HEK293 (cell line): Measurements from ENCODE around the gene AJM1.
A peak's percentile ranks its signal among the peaks of the same experiment; 100 is the strongest.

ENCODE experiments used
- CTCF ChIP-seq: fragments of 450-650 bp; formaldehyde crosslinking; IDR thresholded peaks from 2 replicates; pipeline ENCODE4 v1.5.1; 2016; ENCODE audit warnings: missing biosample characterization, missing genetic modification characterization
- GLIS2 ChIP-seq: fragments of 450-650 bp; formaldehyde crosslinking; IDR thresholded peaks from 2 replicates; pipeline ENCODE4 v1.5.1; 2016; ENCODE audit warnings: missing biosample characterization, missing genetic modification characterization
- PRDM4 ChIP-seq: fragments of 450-650 bp; formaldehyde crosslinking; IDR thresholded peaks from 2 replicates; pipeline ENCODE4 v1.5.1; 2017; ENCODE audit warnings: missing biosample characterization, missing genetic modification characterization
- RBAK ChIP-seq: fragments of 450-650 bp; formaldehyde crosslinking; IDR thresholded peaks from 2 replicates; pipeline ENCODE4 v1.5.1; 2016; ENCODE audit warnings: missing biosample characterization, missing genetic modification characterization
- REPIN1 ChIP-seq: fragments of 450-650 bp; formaldehyde crosslinking; IDR thresholded peaks from 2 replicates; pipeline ENCODE4 v1.5.1; 2017; ENCODE audit warnings: missing biosample characterization, missing genetic modification characterization, low read depth
- SP2 ChIP-seq: fragments of 450-650 bp; formaldehyde crosslinking; IDR thresholded peaks from 2 replicates; pipeline ENCODE4 v1.5.1; 2016; ENCODE audit warnings: missing biosample characterization, missing genetic modification characterization
- YY2 ChIP-seq: fragments of 450-650 bp; formaldehyde crosslinking; IDR thresholded peaks from 2 replicates; pipeline ENCODE4 v1.5.1; 2016; ENCODE audit warnings: missing biosample characterization, missing genetic modification characterization
- ZBTB21 ChIP-seq: fragments of 450-650 bp; formaldehyde crosslinking; IDR thresholded peaks from 2 replicates; pipeline ENCODE4 v1.5.1; 2017; ENCODE audit warnings: missing biosample characterization, missing genetic modification characterization
- ZBTB26 ChIP-seq: fragments of 450-650 bp; formaldehyde crosslinking; optimal IDR thresholded peaks from 2 replicates; pipeline ENCODE3; 2016; ENCODE audit warnings: missing biosample characterization, mild to moderate bottlenecking, missing genetic modification characterization
- ZEB2 ChIP-seq: fragments of 450-650 bp; formaldehyde crosslinking; IDR thresholded peaks from 2 replicates; pipeline ENCODE4 v1.5.1; 2016; ENCODE audit warnings: missing biosample characterization, missing genetic modification characterization
- ZNF155 ChIP-seq: fragments of 450-650 bp; formaldehyde crosslinking; IDR thresholded peaks from 2 replicates; pipeline ENCODE4 v1.5.1; 2016; ENCODE audit warnings: missing biosample characterization, missing genetic modification characterization
- ZNF2 ChIP-seq: fragments of 450-650 bp; formaldehyde crosslinking; IDR thresholded peaks from 2 replicates; pipeline ENCODE4 v1.5.1; 2016; ENCODE audit warnings: missing biosample characterization, missing genetic modification characterization
- ZNF211 ChIP-seq: fragments of 450-650 bp; formaldehyde crosslinking; IDR thresholded peaks from 2 replicates; pipeline ENCODE4 v1.5.1; 2016; ENCODE audit warnings: low read depth, missing biosample characterization, missing genetic modification characterization
- ZNF335 ChIP-seq: fragments of 450-650 bp; formaldehyde crosslinking; conservative IDR thresholded peaks from 2 replicates; pipeline ENCODE4 v1.5.1; 2016; ENCODE audit warnings: missing biosample characterization, missing genetic modification characterization
- ZNF366 ChIP-seq: fragments of 450-650 bp; formaldehyde crosslinking; conservative IDR thresholded peaks from 2 replicates; pipeline ENCODE4 v1.5.1; 2016; ENCODE audit warnings: missing biosample characterization, missing genetic modification characterization
- ZNF394 ChIP-seq: fragments of 450-650 bp; formaldehyde crosslinking; IDR thresholded peaks from 2 replicates; pipeline ENCODE4 v1.5.1; 2016; ENCODE audit warnings: missing biosample characterization, missing genetic modification characterization, mild to moderate bottlenecking, moderate library complexity, borderline replicate concordance
- ZNF600 ChIP-seq: fragments of 450-650 bp; formaldehyde crosslinking; IDR thresholded peaks from 2 replicates; pipeline ENCODE4 v1.5.1; 2016; ENCODE audit warnings: missing biosample characterization, missing genetic modification characterization
- ZNF623 ChIP-seq: fragments of 450-650 bp; formaldehyde crosslinking; IDR thresholded peaks from 2 replicates; pipeline ENCODE4 v1.5.1; 2016; ENCODE audit warnings: missing biosample characterization, missing genetic modification characterization
- ZNF677 ChIP-seq: fragments of 450-650 bp; IDR thresholded peaks from 2 replicates; pipeline ENCODE4 v1.5.0; 2018; ENCODE audit warnings: missing biosample characterization, mild to moderate bottlenecking, missing genetic modification characterization, moderate library complexity
- ZNF791 ChIP-seq: fragments of 450-650 bp; formaldehyde crosslinking; IDR thresholded peaks from 2 replicates; pipeline ENCODE4 v1.5.1; 2016; ENCODE audit warnings: missing biosample characterization, missing genetic modification characterization
- TF ChIP-seq, protein P1 (sequence below): fragments of 450-650 bp; formaldehyde crosslinking; IDR thresholded peaks from 2 replicates; pipeline ENCODE4 v1.5.1; 2017; ENCODE audit warnings: missing biosample characterization, missing genetic modification characterization
- TF ChIP-seq, protein P2 (sequence below): fragments of 450-650 bp; formaldehyde crosslinking; IDR thresholded peaks from 2 replicates; pipeline ENCODE4 v1.5.1; 2017; ENCODE audit warnings: missing biosample characterization, missing genetic modification characterization
- TF ChIP-seq, protein P3 (sequence below): fragments of 450-650 bp; IDR thresholded peaks from 2 replicates; pipeline ENCODE4 v1.5.1; 2018; ENCODE audit warnings: missing biosample characterization, mild to moderate bottlenecking, missing genetic modification characterization

AJM1 gene

GRCh38 chr9:136847826-136848392 lies 5.6 kb downstream of the AJM1 start (continued):
- TF ChIP-seq ZNF155 (tag by site-specific recombination) (no peak), ZNF366 (tag by site-specific recombination) (0 out of 2 replicates have a peak, but pooled peaks have one; percentile 4), ZNF791 (tag by site-specific recombination) (no peak), RBAK (tag by site-specific recombination) (no peak), ZEB2 (tag by site-specific recombination) (peak; percentile 82; the same call in 1 of the 2 replicates), ZNF677 (tag by site-specific recombination) (no peak), ZNF211 (tag by site-specific recombination) (no peak), ZBTB21 (no peak), CTCF (peak; percentile 17; the same call in 1 of the 2 replicates), ZNF600 (tag by site-specific recombination) (peak; percentile 96), GLIS2 (tag by site-specific recombination) (peak; percentile 91), SP2 (tag by site-specific recombination) (peak; percentile 88), ZNF623 (tag by site-specific recombination) (no peak), ZNF394 (tag by site-specific recombination) (peak; percentile 41; the same call in 1 of the 2 replicates), ZBTB26 (tag by site-specific recombination) (peak; percentile 94), YY2 (tag by site-specific recombination) (no peak), PRDM4 (tag by site-specific recombination) (no peak), REPIN1 (tag by site-specific recombination) (no peak), ZNF2 (tag by site-specific recombination) (0 out of 2 replicates have a peak, but pooled peaks have one; percentile 72), ZNF335 (tag by site-specific recombination) (peak; percentile 77; the same call in 1 of the 2 replicates)
- TF ChIP-seq, protein P1, sequence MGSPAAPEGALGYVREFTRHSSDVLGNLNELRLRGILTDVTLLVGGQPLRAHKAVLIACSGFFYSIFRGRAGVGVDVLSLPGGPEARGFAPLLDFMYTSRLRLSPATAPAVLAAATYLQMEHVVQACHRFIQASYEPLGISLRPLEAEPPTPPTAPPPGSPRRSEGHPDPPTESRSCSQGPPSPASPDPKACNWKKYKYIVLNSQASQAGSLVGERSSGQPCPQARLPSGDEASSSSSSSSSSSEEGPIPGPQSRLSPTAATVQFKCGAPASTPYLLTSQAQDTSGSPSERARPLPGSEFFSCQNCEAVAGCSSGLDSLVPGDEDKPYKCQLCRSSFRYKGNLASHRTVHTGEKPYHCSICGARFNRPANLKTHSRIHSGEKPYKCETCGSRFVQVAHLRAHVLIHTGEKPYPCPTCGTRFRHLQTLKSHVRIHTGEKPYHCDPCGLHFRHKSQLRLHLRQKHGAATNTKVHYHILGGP: no peak
- TF ChIP-seq, protein P2, sequence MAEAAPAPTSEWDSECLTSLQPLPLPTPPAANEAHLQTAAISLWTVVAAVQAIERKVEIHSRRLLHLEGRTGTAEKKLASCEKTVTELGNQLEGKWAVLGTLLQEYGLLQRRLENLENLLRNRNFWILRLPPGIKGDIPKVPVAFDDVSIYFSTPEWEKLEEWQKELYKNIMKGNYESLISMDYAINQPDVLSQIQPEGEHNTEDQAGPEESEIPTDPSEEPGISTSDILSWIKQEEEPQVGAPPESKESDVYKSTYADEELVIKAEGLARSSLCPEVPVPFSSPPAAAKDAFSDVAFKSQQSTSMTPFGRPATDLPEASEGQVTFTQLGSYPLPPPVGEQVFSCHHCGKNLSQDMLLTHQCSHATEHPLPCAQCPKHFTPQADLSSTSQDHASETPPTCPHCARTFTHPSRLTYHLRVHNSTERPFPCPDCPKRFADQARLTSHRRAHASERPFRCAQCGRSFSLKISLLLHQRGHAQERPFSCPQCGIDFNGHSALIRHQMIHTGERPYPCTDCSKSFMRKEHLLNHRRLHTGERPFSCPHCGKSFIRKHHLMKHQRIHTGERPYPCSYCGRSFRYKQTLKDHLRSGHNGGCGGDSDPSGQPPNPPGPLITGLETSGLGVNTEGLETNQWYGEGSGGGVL (tag by site-specific recombination): 0 out of 2 replicates have a peak, but pooled peaks have one; percentile 7
- TF ChIP-seq, protein P3, sequence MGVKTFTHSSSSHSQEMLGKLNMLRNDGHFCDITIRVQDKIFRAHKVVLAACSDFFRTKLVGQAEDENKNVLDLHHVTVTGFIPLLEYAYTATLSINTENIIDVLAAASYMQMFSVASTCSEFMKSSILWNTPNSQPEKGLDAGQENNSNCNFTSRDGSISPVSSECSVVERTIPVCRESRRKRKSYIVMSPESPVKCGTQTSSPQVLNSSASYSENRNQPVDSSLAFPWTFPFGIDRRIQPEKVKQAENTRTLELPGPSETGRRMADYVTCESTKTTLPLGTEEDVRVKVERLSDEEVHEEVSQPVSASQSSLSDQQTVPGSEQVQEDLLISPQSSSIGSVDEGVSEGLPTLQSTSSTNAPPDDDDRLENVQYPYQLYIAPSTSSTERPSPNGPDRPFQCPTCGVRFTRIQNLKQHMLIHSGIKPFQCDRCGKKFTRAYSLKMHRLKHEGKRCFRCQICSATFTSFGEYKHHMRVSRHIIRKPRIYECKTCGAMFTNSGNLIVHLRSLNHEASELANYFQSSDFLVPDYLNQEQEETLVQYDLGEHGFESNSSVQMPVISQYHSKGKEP (tag by site-specific recombination): no peak
